K562 (cell line): ENCODE results near the gene SLC6A8. TPM values are rescaled to one million over a fixed set of nuclear protein-coding genes. Genes with fewer than 3 reads are reported as not detected.

Experiments used
- MGA ChIP-seq: fragments of 450-650 bp; IDR thresholded peaks from 2 replicates; pipeline ENCODE4 v1.6.1; 2016; ENCODE audit warnings: mild to moderate bottlenecking, moderate library complexity
- MITF ChIP-seq: IDR thresholded peaks from 2 replicates; pipeline ENCODE4 v1.6.1; 2014; ENCODE audit warnings: antibody characterized with exemption
- STAT6 ChIP-seq: sonication (generic); formaldehyde crosslinking; IDR thresholded peaks from 2 replicates; pipeline ENCODE4 v1.8.1; 2023; ENCODE audit warnings: mild to moderate bottlenecking, missing genetic modification reagents
- THAP12 ChIP-seq: fragments of 250-450 bp; sonication (Bioruptor Pico); IDR thresholded peaks from 2 replicates; pipeline ENCODE4 v1.9.0; 2021; ENCODE audit warnings: mild to moderate bottlenecking, inconsistent platforms
- ZFP1 ChIP-seq: fragments of 450-650 bp; formaldehyde crosslinking; IDR thresholded peaks from 2 replicates; pipeline ENCODE4 v1.4.0; 2020; ENCODE audit warnings: mild to moderate bottlenecking, mixed read lengths
- ZNF134 ChIP-seq: fragments of 250-450 bp; sonication (Bioruptor Pico); conservative IDR thresholded peaks from 2 replicates; pipeline ENCODE4 v1.4.0; 2020
- ZNF79 ChIP-seq: fragments of 250-450 bp; sonication (Bioruptor Pico); IDR thresholded peaks from 2 replicates; pipeline ENCODE4 v1.4.0; 2020; ENCODE audit warnings: low read depth, mild to moderate bottlenecking, moderate library complexity
- ZZZ3 ChIP-seq: fragments of 450-650 bp; IDR thresholded peaks from 2 replicates; pipeline ENCODE4 v1.6.1; 2016; ENCODE audit warnings: antibody characterized with exemption, mild to moderate bottlenecking, moderate library complexity
- polyA plus RNA-seq, 8 experiments: library from polyadenylated mRNA; depleted of rRNA in 4 of 8; stranded (reverse) in 5 of 8; unstranded in 3 of 8; fragments of >200 nt; fragmentation: Nextera tagmentation in 2 of 8; fragmentation: Illumina TruSeq in 1 of 8; extraction: Ambion mirVana in 2 of 8; extraction: Trizol in 1 of 8; gene quantifications; 2 replicates each; pipeline versions ENCODE4 v1.2.1 to v1.2.3, GENCODE V29; 2011 to 2014; ENCODE audit warnings: inconsistent platforms in 1 of 8, missing spikeins in 1 of 8
- total RNA-seq, 7 experiments: library from RNA; depleted of rRNA in 6 of 7; stranded (reverse); fragments of >200 nt in 6 of 7; fragmentation: Illumina TruSeq in 2 of 7; extraction: Trizol in 2 of 7; gene quantifications; 2 replicates each; pipeline versions ENCODE4 v1.2.1 to v1.2.3, GENCODE V29; 2011 to 2021; ENCODE audit warnings: low replicate concordance in 1 of 7

The SLC6A8 gene
- total and polyA plus RNA-seq, 9 of the 15 experiments (the other 6 are each of a cell fraction or from before 2014, with no cell fraction given), result 0.68 to 144 (median 34.3) TPM

GRCh38 chrX:153726286-153727122, 38.8 kb downstream of the SLC6A8 start (continued):
- TF ChIP-seq MGA, result peak; percentile 74
- 0 out of 2 replicates have a peak, but pooled peaks have one; percentile 25 for TF ChIP-seq THAP12 (CRISPR knock-in tag)
- TF ChIP-seq ZNF134 (CRISPR knock-in tag), result peak; percentile 85
- TF ChIP-seq MITF, result no peak
- no peak for TF ChIP-seq ZFP1 (CRISPR knock-in tag)
- no peak for TF ChIP-seq ZNF79 (CRISPR knock-in tag)
- no peak for TF ChIP-seq ZZZ3
- TF ChIP-seq STAT6 (CRISPR knock-in tag), result no peak
